ENCODE measurements around the gene HOXB13.

Gene HOXB13

GRCh38 chr17:48733632-48734328 is 5.2 kb upstream of the HOXB13 start:
- no peaks in the 10 kb centered on the region for H3K36me3 ChIP-seq (ENCODE audit: control insufficient read depth in 2 of 2, insufficient read depth in 2 of 2, low read length in 2 of 2)
- no peak overlapping the region for H3K4me3 ChIP-seq (ENCODE audit: low read length in 2 of 2)
- H3K9me3 ChIP-seq (ENCODE audit: control insufficient read depth in 2 of 2, low read length in 2 of 2), result no peaks in the 10 kb centered on the region
- no peaks in the 10 kb centered on the region for H3K4me1 ChIP-seq (ENCODE audit: control insufficient read depth, insufficient read depth, low read length)
- no peak overlapping the region for H3K9ac ChIP-seq (ENCODE audit: low read length in 2 of 2)
- H3K27ac ChIP-seq (ENCODE audit: low read length), result no peak overlapping the region
- H3K27me3 ChIP-seq (ENCODE audit: control insufficient read depth in 1 of 2, insufficient read depth in 2 of 2, low read length in 2 of 2), result peaks cover 82 to 84% of the 10 kb centered on the region in 2 donors

- no peaks in the 10 kb centered on the region for H3K36me3 ChIP-seq (ENCODE audit: control insufficient read depth in 2 of 2, insufficient read depth in 2 of 2, low read length in 2 of 2)
- H3K27me3 ChIP-seq (ENCODE audit: control insufficient read depth in 1 of 2, insufficient read depth in 2 of 2, low read length in 2 of 2), result peaks cover 81 to 82% of the 10 kb centered on the region in 2 donors
- H3K9me3 ChIP-seq (ENCODE audit: control insufficient read depth in 2 of 2, low read length in 2 of 2), result no peaks in the 10 kb centered on the region
- no peak overlapping the region for H3K9ac ChIP-seq (ENCODE audit: low read length in 2 of 2)
- H3K4me3 ChIP-seq (ENCODE audit: low read length in 2 of 2), result no peak overlapping the region
- peaks cover 7% of the 10 kb centered on the region for H3K4me1 ChIP-seq (ENCODE audit: control insufficient read depth, insufficient read depth, low read length)
- H3K27ac ChIP-seq (ENCODE audit: low read length), result no peak overlapping the region
Observed at GRCh38 chr17:48732688-48733629, 4.4 kb upstream of the HOXB13 start.

- Histone ChIP-seq H3K9me3 (ENCODE audit: control insufficient read depth in 2 of 2, low read length in 2 of 2) (no peaks in the 10 kb centered on the region), H3K27me3 (ENCODE audit: control insufficient read depth in 1 of 2, insufficient read depth in 2 of 2, low read length in 2 of 2) (peaks cover 87 to 90% of the 10 kb centered on the region in 2 donors), H3K4me3 (ENCODE audit: low read length in 2 of 2) (no peak overlapping the region), H3K4me1 (ENCODE audit: control insufficient read depth, insufficient read depth, low read length) (peaks cover 11% of the 10 kb centered on the region), H3K27ac (ENCODE audit: low read length) (no peak overlapping the region), H3K9ac (ENCODE audit: low read length in 2 of 2) (no peak overlapping the region), H3K36me3 (ENCODE audit: control insufficient read depth in 2 of 2, insufficient read depth in 2 of 2, low read length in 2 of 2) (no peaks in the 10 kb centered on the region)
Observed at GRCh38 chr17:48731355-48731754, 2.8 kb upstream of the HOXB13 start.

- Histone ChIP-seq H3K4me1 (ENCODE audit: control insufficient read depth, insufficient read depth, low read length) (peaks cover 11% of the 10 kb centered on the region), H3K27ac (ENCODE audit: low read length) (no peak overlapping the region), H3K4me3 (ENCODE audit: low read length in 2 of 2) (no peak overlapping the region), H3K9ac (ENCODE audit: low read length in 2 of 2) (no peak overlapping the region), H3K36me3 (ENCODE audit: control insufficient read depth in 2 of 2, insufficient read depth in 2 of 2, low read length in 2 of 2) (no peaks in the 10 kb centered on the region), H3K27me3 (ENCODE audit: control insufficient read depth in 1 of 2, insufficient read depth in 2 of 2, low read length in 2 of 2) (peaks cover 87 to 95% of the 10 kb centered on the region in 2 donors), H3K9me3 (ENCODE audit: control insufficient read depth in 2 of 2, low read length in 2 of 2) (no peaks in the 10 kb centered on the region)
Observed at GRCh38 chr17:48730240-48730550, 1.6 kb upstream of the HOXB13 start.

GRCh38 chr17:48729335-48730239 is 1.0 kb upstream of the HOXB13 start:
- Histone ChIP-seq H3K4me3 (ENCODE audit: low read length in 2 of 2) (no peak overlapping the region), H3K27ac (ENCODE audit: low read length) (no peak overlapping the region), H3K27me3 (ENCODE audit: control insufficient read depth in 1 of 2, insufficient read depth in 2 of 2, low read length in 2 of 2) (peaks cover 87 to 97% of the 10 kb centered on the region in 2 donors), H3K4me1 (ENCODE audit: control insufficient read depth, insufficient read depth, low read length) (peaks cover 17% of the 10 kb centered on the region), H3K9ac (ENCODE audit: low read length in 2 of 2) (no peak overlapping the region), H3K9me3 (ENCODE audit: control insufficient read depth in 2 of 2, low read length in 2 of 2) (no peaks in the 10 kb centered on the region), H3K36me3 (ENCODE audit: control insufficient read depth in 2 of 2, insufficient read depth in 2 of 2, low read length in 2 of 2) (no peaks in the 10 kb centered on the region)

- H3K9me3 ChIP-seq (ENCODE audit: control insufficient read depth in 2 of 2, low read length in 2 of 2), result no peaks in the 10 kb centered on the region
- H3K36me3 ChIP-seq (ENCODE audit: control insufficient read depth in 2 of 2, insufficient read depth in 2 of 2, low read length in 2 of 2), result no peaks in the 10 kb centered on the region
- H3K4me3 ChIP-seq (ENCODE audit: low read length in 2 of 2), result no peak overlapping the region
- H3K27me3 ChIP-seq (ENCODE audit: control insufficient read depth in 1 of 2, insufficient read depth in 2 of 2, low read length in 2 of 2), result peaks cover 88 to 97% of the 10 kb centered on the region in 2 donors
- no peak overlapping the region for H3K27ac ChIP-seq (ENCODE audit: low read length)
- no peak overlapping the region for H3K9ac ChIP-seq (ENCODE audit: low read length in 2 of 2)
- H3K4me1 ChIP-seq (ENCODE audit: control insufficient read depth, insufficient read depth, low read length), result peaks cover 29% of the 10 kb centered on the region
Observed at GRCh38 chr17:48727415-48728175, 955 bp downstream of the HOXB13 start.

- H3K4me3 ChIP-seq (ENCODE audit: low read length in 2 of 2), result no peak overlapping the region
- peaks cover 89 to 97% of the 10 kb centered on the region in 2 donors for H3K27me3 ChIP-seq (ENCODE audit: control insufficient read depth in 1 of 2, insufficient read depth in 2 of 2, low read length in 2 of 2)
- H3K9ac ChIP-seq (ENCODE audit: low read length in 2 of 2), result no peak overlapping the region
- peaks cover 29% of the 10 kb centered on the region for H3K4me1 ChIP-seq (ENCODE audit: control insufficient read depth, insufficient read depth, low read length)
- no peaks in the 10 kb centered on the region for H3K9me3 ChIP-seq (ENCODE audit: control insufficient read depth in 2 of 2, low read length in 2 of 2)
- H3K36me3 ChIP-seq (ENCODE audit: control insufficient read depth in 2 of 2, insufficient read depth in 2 of 2, low read length in 2 of 2), result no peaks in the 10 kb centered on the region
- H3K27ac ChIP-seq (ENCODE audit: low read length), result no peak overlapping the region
Observed at GRCh38 chr17:48726916-48727286, 1.6 kb downstream of the HOXB13 start.

GRCh38 chr17:48726114-48726915 is 2.2 kb downstream of the HOXB13 start:
- Histone ChIP-seq H3K36me3 (ENCODE audit: control insufficient read depth in 2 of 2, insufficient read depth in 2 of 2, low read length in 2 of 2) (no peaks in the 10 kb centered on the region), H3K27me3 (ENCODE audit: control insufficient read depth in 1 of 2, insufficient read depth in 2 of 2, low read length in 2 of 2) (peaks cover 88 to 97% of the 10 kb centered on the region in 2 donors), H3K27ac (ENCODE audit: low read length) (no peak overlapping the region), H3K9me3 (ENCODE audit: control insufficient read depth in 2 of 2, low read length in 2 of 2) (no peaks in the 10 kb centered on the region), H3K9ac (ENCODE audit: low read length in 2 of 2) (no peak overlapping the region), H3K4me1 (ENCODE audit: control insufficient read depth, insufficient read depth, low read length) (peaks cover 29% of the 10 kb centered on the region), H3K4me3 (ENCODE audit: low read length in 2 of 2) (no peak overlapping the region)

GRCh38 chr17:48725288-48726064 is 3.1 kb downstream of the HOXB13 start:
- no peak overlapping the region for H3K9ac ChIP-seq (ENCODE audit: low read length in 2 of 2)
- H3K36me3 ChIP-seq (ENCODE audit: control insufficient read depth in 2 of 2, insufficient read depth in 2 of 2, low read length in 2 of 2), result no peaks in the 10 kb centered on the region
- H3K27ac ChIP-seq (ENCODE audit: low read length), result no peak overlapping the region
- H3K27me3 ChIP-seq (ENCODE audit: control insufficient read depth in 1 of 2, insufficient read depth in 2 of 2, low read length in 2 of 2), result peaks cover 91 to 100% of the 10 kb centered on the region in 2 donors
- no peaks in the 10 kb centered on the region for H3K9me3 ChIP-seq (ENCODE audit: control insufficient read depth in 2 of 2, low read length in 2 of 2)
- peak overlapping the region in 1 of 2 donors; percentile 29 for H3K4me3 ChIP-seq (ENCODE audit: low read length in 2 of 2)
- H3K4me1 ChIP-seq (ENCODE audit: control insufficient read depth, insufficient read depth, low read length), result peaks cover 29% of the 10 kb centered on the region

All from stomach smooth muscle (tissue), 2 donors.